Body of pancreas (tissue), 4 donors: Measurements from ENCODE around the gene MBNL1. TPM values are rescaled to one million over a fixed set of nuclear protein-coding genes. Genes with fewer than 3 reads are reported as not detected.

Experiments
- ATAC-seq: fragments of 150-250 bp; one replicate; pipeline ENCODE4 v1.9.1; 2016
- DNase-seq, 4 donors: peaks; one replicate each; pipeline ENCODE4 v3.0.0-alpha.2; 2019
- H3K27ac ChIP-seq, 4 donors: fragments of 200-600 bp; sonication (generic); 1 replicate in 3 of 4; 2 replicates in 1 of 4; pipeline versions ENCODE4 v1.5.1 to v1.6.1; 2016 to 2019; ENCODE audit warnings: mild to moderate bottlenecking in 1 of 4, mixed read lengths in 1 of 4, moderate library complexity in 1 of 4
- H3K27me3 ChIP-seq, 2 donors: fragments of 200-600 bp; sonication (generic); one replicate each; pipeline ENCODE4 v1.6.0; 2016; ENCODE audit warnings: mild to moderate bottlenecking in 1 of 2
- H3K36me3 ChIP-seq, 2 donors: fragments of 200-600 bp; sonication (generic); replicated peaks in 1 of 2; 2 replicates each; pipeline ENCODE4 v1.5.1; 2016; ENCODE audit warnings: low read depth in 2 of 2; ENCODE audit not compliant: insufficient read depth in 1 of 2
- H3K4me1 ChIP-seq: fragments of 200-600 bp; sonication (generic); one replicate; pipeline ENCODE4 v1.6.0; 2016
- H3K4me3 ChIP-seq, 2 donors: fragments of 200-600 bp; sonication (generic); 1 replicate in 1 of 2; 2 replicates in 1 of 2; pipeline ENCODE4 v1.5.1; 2016 to 2019
- H3K9me3 ChIP-seq, 3 donors: fragments of 200-600 bp; sonication (generic); 1 replicate in 2 of 3; 2 replicates in 1 of 3; pipeline ENCODE4 v1.5.1; 2016
- CTCF ChIP-seq, 7 experiments: fragments of 450-650 bp in 4 of 7; fragments of 200-600 bp in 3 of 7; sonication (generic) in 3 of 7; IDR thresholded peaks; one replicate each; pipeline ENCODE4 v1.5.1; 2016 to 2019; ENCODE audit warnings: antibody characterized with exemption in 7 of 7
- POLR2A ChIP-seq, 3 donors: fragments of 450-650 bp; IDR thresholded peaks; one replicate each; pipeline ENCODE4 v1.6.1; 2016; ENCODE audit warnings: antibody characterized with exemption in 3 of 3, mild to moderate bottlenecking in 2 of 3
- WGBS, 2 donors: methylation state at CpG; one replicate each; pipeline ENCODE4 v1.1.5; 2017; 5-methylcytosine and 5-hydroxymethylcytosine counted together
- intact Hi-C: fragments of 100-400 bp; cut with DNase I; formaldehyde crosslinking; loops from one replicate; pipeline ENCODE4 v1.15.1; 2023
- total RNA-seq, 2 donors: library from RNA; depleted of rRNA; stranded (reverse); fragments of >200 nt; gene quantifications; one replicate each; pipeline ENCODE4 v1.1.0, GENCODE V29; 2016

Gene MBNL1
- total RNA-seq, 2 donors from 2014 or later, result 77.3 to 82.4 TPM

- Histone ChIP-seq H3K4me1 (peaks cover 44% of the 10 kb centered on the region), H3K27me3 (no peaks in the 10 kb centered on the region), H3K4me3 (peak overlapping the region; percentile 63 to 75), H3K9me3 (no peaks in the 10 kb centered on the region), H3K27ac (peak overlapping the region; percentile 97 to 98 (median 98)), H3K36me3 (no peaks in the 10 kb centered on the region)
- intact Hi-C loops, result no loop called here
- DNase-seq (peak; percentile 34 to 64 (median 51)), ATAC-seq (peak; percentile 65)
- no peak for TF ChIP-seq CTCF (IDR thresholded peaks at IDR 0.05)
- no peak for TF ChIP-seq POLR2A (IDR thresholded peaks at IDR 0.05)
- 1% methylated on average over 13 to 16 of the region's 16 CpGs for WGBS, 2 donors
These were observed 1.4 kb downstream of the MBNL1 start for GRCh38 chr3:152269831-152270734.

- intact Hi-C loops, result no loop called here
- no peaks in the 10 kb centered on the region for H3K36me3 ChIP-seq
- H3K27me3 ChIP-seq, result no peaks in the 10 kb centered on the region
- peaks cover 47% of the 10 kb centered on the region for H3K4me1 ChIP-seq
- WGBS, 2 donors, result 45 to 62% methylated on average over 1 of the region's 1 CpG
- peak overlapping the region in 2 of 4 donors; percentile 97 to 98 for H3K27ac ChIP-seq
- no peaks in the 10 kb centered on the region for H3K9me3 ChIP-seq
- DNase-seq (no peak), ATAC-seq (no peak)
- peak overlapping the region in 1 of 2 donors; percentile 75 for H3K4me3 ChIP-seq
- no peak for TF ChIP-seq POLR2A (IDR thresholded peaks at IDR 0.05)
- TF ChIP-seq CTCF (IDR thresholded peaks at IDR 0.05), result no peak
These were observed 2.2 kb downstream of the MBNL1 start for GRCh38 chr3:152270937-152271336.

- Histone ChIP-seq H3K27ac (peak overlapping the region in 2 of 4 donors; percentile 97 to 98), H3K9me3 (no peaks in the 10 kb centered on the region), H3K4me1 (peaks cover 49% of the 10 kb centered on the region), H3K4me3 (no peak overlapping the region), H3K36me3 (no peaks in the 10 kb centered on the region), H3K27me3 (no peaks in the 10 kb centered on the region)
- intact Hi-C loops, result no loop called here
- DNase-seq, result no peak
- 48 to 57% methylated on average over 5 of the region's 5 CpGs for WGBS, 2 donors
- no peak for ATAC-seq
- TF ChIP-seq POLR2A (IDR thresholded peaks at IDR 0.05), result no peak
- TF ChIP-seq CTCF (IDR thresholded peaks at IDR 0.05), result no peak
These were observed 2.9 kb downstream of the MBNL1 start for GRCh38 chr3:152271501-152272236.

- peak overlapping the region in 2 of 4 donors; percentile 6 to 32 for H3K27ac ChIP-seq
- no peak overlapping the region for H3K4me3 ChIP-seq
- intact Hi-C loops, result no loop called here
These were observed 4.1 kb downstream of the MBNL1 start for GRCh38 chr3:152272771-152273242.

More at GRCh38 chr3:152272771-152273242, 4.1 kb downstream of the MBNL1 start:
- no peak for DNase-seq
- Histone ChIP-seq H3K36me3 (no peaks in the 10 kb centered on the region), H3K4me1 (peaks cover 44% of the 10 kb centered on the region), H3K9me3 (no peaks in the 10 kb centered on the region), H3K27me3 (no peaks in the 10 kb centered on the region)
- ATAC-seq, result no peak
- TF ChIP-seq CTCF (IDR thresholded peaks at IDR 0.05) (no peak), POLR2A (IDR thresholded peaks at IDR 0.05) (no peak)
- WGBS, 2 donors, result 65 to 72% methylated on average over 3 of the region's 3 CpGs
